Panc1 (cell line): Measurements from ENCODE around the gene NUTF2.

Source experiments
- POLR2AphosphoS5 ChIP-seq: IDR thresholded peaks from 2 replicates; pipeline ENCODE4 v1.6.1; 2012; ENCODE audit warnings: mild to moderate bottlenecking, low read depth, low read length, moderate library complexity
- TCF7L2 ChIP-seq: IDR thresholded peaks from 2 replicates; pipeline ENCODE4 v1.6.1; 2011; ENCODE audit warnings: mild to moderate bottlenecking, low read depth, low read length, inconsistent platforms
- TF ChIP-seq, protein P1 (sequence below): fragments of 450-650 bp; IDR thresholded peaks from 2 replicates; pipeline ENCODE4 v1.5.1; 2017; ENCODE audit warnings: mild to moderate bottlenecking
- TF ChIP-seq, protein P2 (sequence below), 2 experiments: IDR thresholded peaks; 2 replicates each; pipeline ENCODE4 v1.6.1; 2011 to 2012; ENCODE audit warnings: low read depth in 2 of 2, control low read depth in 1 of 2, low read length in 1 of 2, mild to moderate bottlenecking in 1 of 2, moderate library complexity in 1 of 2; ENCODE audit not compliant: insufficient read depth in 1 of 2

DNA sequence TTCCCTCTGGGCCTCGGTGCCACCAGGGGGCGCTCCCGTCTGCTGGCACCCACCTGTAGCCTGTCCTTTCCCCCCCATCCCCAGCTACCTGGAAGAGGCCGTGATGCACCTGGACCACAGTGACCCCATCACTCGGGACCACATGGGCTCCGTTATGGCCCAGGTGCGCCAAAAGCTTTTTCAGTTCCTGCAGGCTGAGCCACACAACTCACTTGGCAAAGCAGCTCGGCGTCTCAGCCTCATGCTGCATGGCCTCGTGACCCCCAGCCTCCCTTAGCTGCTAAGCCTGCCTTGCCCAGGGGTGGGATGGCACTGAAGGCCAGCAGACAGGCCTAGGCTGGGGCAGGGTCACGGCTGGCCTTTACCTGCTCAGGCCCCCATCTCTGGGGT lies 37.1 kb downstream of the NUTF2 start:
- TF ChIP-seq TCF7L2, result no peak
- TF ChIP-seq, protein P1, sequence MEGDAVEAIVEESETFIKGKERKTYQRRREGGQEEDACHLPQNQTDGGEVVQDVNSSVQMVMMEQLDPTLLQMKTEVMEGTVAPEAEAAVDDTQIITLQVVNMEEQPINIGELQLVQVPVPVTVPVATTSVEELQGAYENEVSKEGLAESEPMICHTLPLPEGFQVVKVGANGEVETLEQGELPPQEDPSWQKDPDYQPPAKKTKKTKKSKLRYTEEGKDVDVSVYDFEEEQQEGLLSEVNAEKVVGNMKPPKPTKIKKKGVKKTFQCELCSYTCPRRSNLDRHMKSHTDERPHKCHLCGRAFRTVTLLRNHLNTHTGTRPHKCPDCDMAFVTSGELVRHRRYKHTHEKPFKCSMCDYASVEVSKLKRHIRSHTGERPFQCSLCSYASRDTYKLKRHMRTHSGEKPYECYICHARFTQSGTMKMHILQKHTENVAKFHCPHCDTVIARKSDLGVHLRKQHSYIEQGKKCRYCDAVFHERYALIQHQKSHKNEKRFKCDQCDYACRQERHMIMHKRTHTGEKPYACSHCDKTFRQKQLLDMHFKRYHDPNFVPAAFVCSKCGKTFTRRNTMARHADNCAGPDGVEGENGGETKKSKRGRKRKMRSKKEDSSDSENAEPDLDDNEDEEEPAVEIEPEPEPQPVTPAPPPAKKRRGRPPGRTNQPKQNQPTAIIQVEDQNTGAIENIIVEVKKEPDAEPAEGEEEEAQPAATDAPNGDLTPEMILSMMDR, result peak; percentile 91
- TF ChIP-seq, protein P2, sequence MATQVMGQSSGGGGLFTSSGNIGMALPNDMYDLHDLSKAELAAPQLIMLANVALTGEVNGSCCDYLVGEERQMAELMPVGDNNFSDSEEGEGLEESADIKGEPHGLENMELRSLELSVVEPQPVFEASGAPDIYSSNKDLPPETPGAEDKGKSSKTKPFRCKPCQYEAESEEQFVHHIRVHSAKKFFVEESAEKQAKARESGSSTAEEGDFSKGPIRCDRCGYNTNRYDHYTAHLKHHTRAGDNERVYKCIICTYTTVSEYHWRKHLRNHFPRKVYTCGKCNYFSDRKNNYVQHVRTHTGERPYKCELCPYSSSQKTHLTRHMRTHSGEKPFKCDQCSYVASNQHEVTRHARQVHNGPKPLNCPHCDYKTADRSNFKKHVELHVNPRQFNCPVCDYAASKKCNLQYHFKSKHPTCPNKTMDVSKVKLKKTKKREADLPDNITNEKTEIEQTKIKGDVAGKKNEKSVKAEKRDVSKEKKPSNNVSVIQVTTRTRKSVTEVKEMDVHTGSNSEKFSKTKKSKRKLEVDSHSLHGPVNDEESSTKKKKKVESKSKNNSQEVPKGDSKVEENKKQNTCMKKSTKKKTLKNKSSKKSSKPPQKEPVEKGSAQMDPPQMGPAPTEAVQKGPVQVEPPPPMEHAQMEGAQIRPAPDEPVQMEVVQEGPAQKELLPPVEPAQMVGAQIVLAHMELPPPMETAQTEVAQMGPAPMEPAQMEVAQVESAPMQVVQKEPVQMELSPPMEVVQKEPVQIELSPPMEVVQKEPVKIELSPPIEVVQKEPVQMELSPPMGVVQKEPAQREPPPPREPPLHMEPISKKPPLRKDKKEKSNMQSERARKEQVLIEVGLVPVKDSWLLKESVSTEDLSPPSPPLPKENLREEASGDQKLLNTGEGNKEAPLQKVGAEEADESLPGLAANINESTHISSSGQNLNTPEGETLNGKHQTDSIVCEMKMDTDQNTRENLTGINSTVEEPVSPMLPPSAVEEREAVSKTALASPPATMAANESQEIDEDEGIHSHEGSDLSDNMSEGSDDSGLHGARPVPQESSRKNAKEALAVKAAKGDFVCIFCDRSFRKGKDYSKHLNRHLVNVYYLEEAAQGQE (IDR thresholded peaks at IDR 0.05; ENCODE audit: insufficient read depth in 1 of 2, low read depth in 2 of 2, low read length in 1 of 2), result no peak
- no peak for TF ChIP-seq POLR2AphosphoS5
